ENCODE measurements around the gene DAPP1. TPM values are rescaled to one million over a fixed set of nuclear protein-coding genes. Genes with fewer than 3 reads are reported as not detected.
"Not testable (repeated sequence)": the region's sequence is repeated elsewhere in the genome, so short reads cannot be mapped to it uniquely, and the experiment has no call there.

DAPP1 gene, protein sequence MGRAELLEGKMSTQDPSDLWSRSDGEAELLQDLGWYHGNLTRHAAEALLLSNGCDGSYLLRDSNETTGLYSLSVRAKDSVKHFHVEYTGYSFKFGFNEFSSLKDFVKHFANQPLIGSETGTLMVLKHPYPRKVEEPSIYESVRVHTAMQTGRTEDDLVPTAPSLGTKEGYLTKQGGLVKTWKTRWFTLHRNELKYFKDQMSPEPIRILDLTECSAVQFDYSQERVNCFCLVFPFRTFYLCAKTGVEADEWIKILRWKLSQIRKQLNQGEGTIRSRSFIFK
- total RNA-seq, result 1 to 10 TPM in 1 of 8 experiments, under 1 TPM in 6, not detected in 1; 0.11 to 4.9 (median 0.25) TPM

DNA sequence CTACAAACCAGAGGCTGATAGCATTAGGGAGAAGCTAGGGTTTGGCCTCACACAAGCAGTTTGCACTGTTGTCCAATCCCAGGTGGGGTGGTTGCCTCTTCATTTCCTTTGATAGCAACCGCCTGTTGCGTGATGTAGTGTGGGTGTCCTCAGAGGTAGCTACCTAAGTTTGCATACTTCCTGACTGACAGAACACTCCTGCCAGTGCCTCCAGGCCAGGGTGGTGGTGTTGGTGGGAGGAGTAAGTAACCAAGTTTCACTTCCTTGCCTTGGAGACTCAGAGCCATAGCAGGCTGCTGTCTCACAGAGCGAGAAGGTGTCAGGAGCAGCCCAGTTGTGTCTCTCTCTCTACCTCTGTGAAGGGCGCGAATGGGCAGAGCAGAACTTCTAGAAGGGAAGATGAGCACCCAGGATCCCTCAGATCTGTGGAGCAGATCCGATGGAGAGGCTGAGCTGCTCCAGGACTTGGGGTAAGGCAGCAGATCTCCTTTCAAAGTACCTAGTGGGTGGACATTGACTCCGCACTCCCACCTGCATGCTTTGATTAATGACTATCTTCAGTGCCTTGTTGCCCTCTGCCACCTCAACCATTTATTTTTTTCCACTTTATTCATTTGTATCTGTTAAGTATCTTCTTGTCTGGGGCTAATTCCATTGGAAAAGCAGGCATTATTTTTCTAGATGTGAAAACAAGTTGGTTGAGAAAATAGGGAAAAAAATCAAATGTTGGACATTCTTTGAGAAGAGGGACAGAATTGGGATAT is at the start of gene DAPP1:
Gene DAPP1 (plus strand): TSS at position 283 of the 764 bp plus-strand sequence. CDS start 87 bp downstream, at position 370.
- no peak within 1 kb of the TSS for H3K27ac ChIP-seq
- in situ Hi-C loops (cut with MboI; ENCODE audit: low pct_unique_long_range_greater_than_20kb in 2 of 9, low sequenced_read_pairs in 9 of 9, unreplicated experiment in 9 of 9), result loop anchor here in 2 of 9 experiments (25.0 kb wide), 1 partner anchor 254 kb away; the partner anchor contains the start of genes MTTP (in 2 of the 2) and TRMT10A (in 2 of the 2)
- 20 to 100% (median 84%) methylated on average over 1 to 5 of the region's 7 CpGs; no CpG with 5 or more reads in 2 of the 10 experiments for WGBS, 10 experiments
- ATAC-seq (replicated peaks in 6 of 8), result peak in 3 of 8 experiments; percentile 67 to 94 (median 86)
- no peak within 1 kb of the TSS for H3K4me3 ChIP-seq
- no peaks in the 10 kb centered on the region for H3K4me1 ChIP-seq (replicated peaks in 1 of 2)

DNA sequence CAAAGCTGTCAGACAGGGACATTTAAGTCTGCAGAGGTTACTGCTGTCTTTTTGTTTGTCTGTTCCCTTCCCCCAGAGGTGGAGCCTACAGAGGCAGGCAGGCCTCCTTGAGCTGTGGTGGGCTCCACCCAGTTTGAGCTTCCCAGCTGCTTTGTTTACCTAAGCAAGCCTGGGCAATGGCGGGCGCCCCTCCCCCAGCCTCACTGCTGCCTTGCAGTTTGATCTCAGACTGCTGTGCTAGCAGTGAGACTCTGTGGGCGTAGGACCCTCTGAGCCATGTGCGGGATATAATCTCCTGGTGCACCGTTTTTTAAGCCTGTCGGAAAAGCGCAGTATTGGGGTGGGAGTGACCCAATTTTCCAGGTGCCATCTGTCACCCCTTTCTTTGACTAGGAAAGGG is 45.8 kb upstream of the DAPP1 start:
- no CpG with 5 or more reads among the region's 7 CpGs for WGBS, 10 experiments
- in situ Hi-C loops (cut with MboI; ENCODE audit: low pct_unique_long_range_greater_than_20kb in 2 of 9, low sequenced_read_pairs in 9 of 9, unreplicated experiment in 9 of 9), result not testable (repeated sequence)

DNA sequence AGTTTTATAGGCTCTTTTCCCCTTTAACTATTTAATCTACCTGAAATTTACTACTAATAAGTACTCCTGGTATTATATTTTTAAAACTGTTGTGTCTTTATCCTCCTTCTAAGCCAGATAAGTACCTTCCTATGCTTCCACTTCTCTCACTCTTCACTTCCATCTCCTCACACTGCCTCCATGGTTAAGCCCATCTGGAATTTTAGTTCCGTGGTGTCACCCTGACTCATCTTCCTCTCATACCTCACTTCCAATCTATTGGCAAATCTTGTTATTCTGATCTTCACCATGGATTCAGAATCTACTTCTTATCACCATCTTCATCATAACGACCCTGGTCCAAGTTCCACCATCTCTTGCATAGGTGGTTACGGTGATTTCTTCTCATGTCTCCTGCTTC is 32.7 kb upstream of the DAPP1 start:
- Histone ChIP-seq H3K4me1 (replicated peaks in 1 of 2) (no peaks in the 10 kb centered on the region), H3K27ac (no peak overlapping the region), H3K4me3 (no peak overlapping the region)
- in situ Hi-C loops (cut with MboI; ENCODE audit: low pct_unique_long_range_greater_than_20kb in 2 of 9, low sequenced_read_pairs in 9 of 9, unreplicated experiment in 9 of 9), result no loop called here
- ATAC-seq (replicated peaks in 6 of 8), result no peak
- WGBS, 10 experiments, result 22 to 100% (median 67%) methylated on average over 1 to 3 of the region's 3 CpGs; no CpG with 5 or more reads in 1 of the 10 experiments

More for the DNA sequence above, 45.8 kb upstream of the DAPP1 start:
- H3K4me1 ChIP-seq (replicated peaks in 1 of 2); H3K27ac ChIP-seq; H3K4me3 ChIP-seq; ATAC-seq (replicated peaks in 6 of 8): not testable (repeated sequence)

DNA sequence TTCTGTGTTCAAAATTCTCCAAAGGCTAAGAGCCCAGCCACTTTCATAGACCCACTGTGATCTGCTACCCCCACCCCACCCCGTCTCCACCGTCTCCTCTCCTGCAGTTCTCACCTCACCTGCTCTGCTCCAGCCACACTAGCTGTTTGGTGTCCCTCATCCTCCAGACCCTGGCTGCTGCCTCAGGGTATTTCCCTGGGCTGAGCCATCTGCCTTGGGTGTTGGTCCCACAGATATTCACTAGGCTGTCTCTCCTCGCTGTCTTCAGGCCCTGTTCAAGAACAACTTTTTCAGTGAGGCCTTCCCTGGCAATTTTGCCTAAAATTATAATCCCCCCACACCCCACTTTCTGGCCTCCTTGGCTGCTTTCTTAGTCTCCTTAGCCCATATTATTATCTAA is 31.8 kb upstream of the DAPP1 start:
- peak in 1 of 8 experiments; percentile 59 for ATAC-seq (replicated peaks in 6 of 8)
- 17 to 100% (median 74%) methylated on average over 1 to 3 of the region's 3 CpGs; no CpG with 5 or more reads in 5 of the 10 experiments for WGBS, 10 experiments
- no peak overlapping the region for H3K27ac ChIP-seq
- in situ Hi-C loops (cut with MboI; ENCODE audit: low pct_unique_long_range_greater_than_20kb in 2 of 9, low sequenced_read_pairs in 9 of 9, unreplicated experiment in 9 of 9), result no loop called here
- H3K4me3 ChIP-seq, result no peak overlapping the region
- no peaks in the 10 kb centered on the region for H3K4me1 ChIP-seq (replicated peaks in 1 of 2)

DNA sequence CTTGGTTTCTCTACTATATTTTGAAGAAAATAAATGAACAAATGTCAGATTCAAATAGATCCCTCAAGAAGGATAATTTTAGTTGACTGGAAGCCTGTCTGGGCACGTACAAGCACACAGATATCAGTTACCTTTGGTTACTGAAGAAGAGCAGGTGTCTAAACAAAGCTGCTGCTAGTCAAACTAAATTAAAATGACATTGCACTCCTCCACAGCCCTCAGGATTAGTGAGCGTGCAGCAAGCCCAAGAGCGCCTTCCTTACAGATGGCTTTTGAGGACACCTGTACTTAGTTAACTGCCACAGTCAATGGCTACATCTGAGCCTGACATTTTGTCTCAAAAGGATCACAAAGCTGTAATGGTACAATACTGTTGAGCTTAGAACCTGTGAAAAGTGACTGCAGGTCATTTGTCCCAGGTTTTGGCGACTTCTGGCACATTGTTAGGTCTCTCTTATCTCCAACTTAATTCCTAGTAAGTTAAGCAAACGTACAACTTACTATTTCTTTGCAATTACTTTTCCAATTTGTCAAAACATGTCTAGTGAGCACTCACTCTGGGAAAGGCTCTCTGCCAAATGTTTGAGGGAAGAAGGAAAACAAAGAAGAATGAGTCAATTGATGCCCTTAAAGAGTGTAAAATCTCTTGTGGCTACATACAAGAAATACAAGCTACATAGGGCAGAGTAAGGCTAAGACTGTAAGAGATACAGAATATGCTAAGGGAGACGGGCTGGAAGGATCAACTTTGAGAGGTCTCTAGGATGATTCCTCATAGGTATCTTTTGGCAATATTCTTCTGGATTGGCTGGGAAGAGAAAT is 25.6 kb upstream of the DAPP1 start:
- in situ Hi-C loops (cut with MboI; ENCODE audit: low pct_unique_long_range_greater_than_20kb in 2 of 9, low sequenced_read_pairs in 9 of 9, unreplicated experiment in 9 of 9), result no loop called here
- ATAC-seq (replicated peaks in 6 of 8), result no peak
- H3K4me3 ChIP-seq, result no peak overlapping the region
- WGBS, 10 experiments, result 0 to 84% (median 62%) methylated on average over 1 to 6 of the region's 6 CpGs
- no peak overlapping the region for H3K27ac ChIP-seq
- no peaks in the 10 kb centered on the region for H3K4me1 ChIP-seq (replicated peaks in 1 of 2)

DNA sequence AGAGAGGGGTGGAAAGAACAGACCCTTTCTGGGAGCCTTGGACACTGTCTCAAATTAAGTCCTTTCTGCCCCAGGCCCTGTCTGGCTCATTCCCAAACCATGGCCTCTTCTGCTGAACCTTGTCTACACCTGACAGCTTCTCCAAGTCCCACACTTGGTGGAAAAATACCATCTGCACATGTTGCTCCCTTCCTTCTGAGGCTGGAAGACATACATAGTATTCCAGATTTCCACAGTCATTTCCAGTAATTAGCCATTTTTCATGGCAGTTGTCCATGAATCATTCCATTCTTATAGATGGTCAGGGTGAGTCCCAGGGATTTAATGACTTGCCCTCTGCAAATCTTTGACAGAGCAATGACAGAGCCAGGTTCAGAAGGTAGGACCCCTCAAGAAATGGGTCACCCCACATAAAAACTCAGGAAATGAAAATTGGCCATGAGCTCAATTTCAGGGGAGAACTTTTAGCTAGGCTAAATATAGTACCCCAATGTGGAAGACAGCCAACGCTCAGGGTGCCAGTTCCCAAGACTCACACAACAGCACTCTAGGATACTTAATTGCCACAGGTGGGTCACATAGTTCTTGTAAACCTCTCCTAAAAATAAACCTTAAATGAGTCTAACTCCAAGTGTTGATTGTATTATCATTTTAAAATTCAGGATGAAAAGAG is 16.2 kb upstream of the DAPP1 start:
- ATAC-seq (replicated peaks in 6 of 8), result no peak
- Histone ChIP-seq H3K4me1 (replicated peaks in 1 of 2) (peaks cover 6 to 23% of the 10 kb centered on the region in 2 donors), H3K4me3 (no peak overlapping the region), H3K27ac (no peak overlapping the region)
- in situ Hi-C loops (cut with MboI; ENCODE audit: low pct_unique_long_range_greater_than_20kb in 2 of 9, low sequenced_read_pairs in 9 of 9, unreplicated experiment in 9 of 9), result loop anchor here in 2 of 9 experiments (25.0 kb wide), 1 partner anchor 238 kb away; the partner anchor contains the start of genes MTTP (in 2 of the 2) and TRMT10A (in 2 of the 2)
- 40 to 100% (median 80%) methylated on average over 1 of the region's 1 CpG; no CpG with 5 or more reads in 6 of the 10 experiments for WGBS, 10 experiments

DNA sequence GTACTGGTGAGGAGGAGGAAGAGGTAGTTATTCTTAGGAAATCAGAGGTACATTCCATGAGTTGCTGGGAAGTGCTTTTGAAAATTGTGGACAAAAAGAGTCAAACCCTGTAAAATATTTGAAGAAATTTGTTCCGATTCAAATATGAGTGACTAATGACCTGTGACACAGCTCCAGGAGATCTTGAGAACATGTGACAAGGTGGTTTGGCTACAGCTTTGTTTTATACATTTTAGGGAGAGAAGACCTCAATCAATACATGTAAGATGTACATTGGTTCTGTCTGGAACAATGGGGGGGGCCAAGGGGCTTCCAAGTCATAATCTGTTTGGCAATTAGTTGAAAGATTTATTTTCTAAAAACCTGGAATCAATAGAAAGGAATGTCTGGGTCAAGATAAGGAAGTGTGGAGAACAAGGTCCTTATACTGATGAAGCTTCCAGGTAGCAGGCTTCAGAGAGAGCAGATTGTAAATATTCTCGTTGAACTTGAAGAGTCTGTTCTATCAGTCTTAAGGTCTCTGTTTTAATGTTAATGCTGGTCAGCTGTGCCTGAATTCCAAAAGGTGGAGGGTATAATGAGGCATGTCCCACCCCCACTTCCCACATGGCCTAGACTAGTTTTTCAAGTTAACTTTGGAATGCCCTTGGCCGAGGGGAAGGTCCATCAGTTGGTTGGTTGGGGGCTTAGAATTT is 15.5 kb upstream of the DAPP1 start:
- in situ Hi-C loops (cut with MboI; ENCODE audit: low pct_unique_long_range_greater_than_20kb in 2 of 9, low sequenced_read_pairs in 9 of 9, unreplicated experiment in 9 of 9), result loop anchor here in 2 of 9 experiments (25.0 kb wide), 1 partner anchor 239 kb away; the partner anchor contains the start of genes MTTP (in 2 of the 2) and TRMT10A (in 2 of the 2)
- Histone ChIP-seq H3K4me3 (no peak overlapping the region), H3K4me1 (replicated peaks in 1 of 2) (peaks cover 6 to 23% of the 10 kb centered on the region in 2 donors), H3K27ac (no peak overlapping the region)
- no peak for ATAC-seq (replicated peaks in 6 of 8)
- WGBS, 10 experiments, result 0 to 100% (median 74%) methylated on average over 1 to 3 of the region's 3 CpGs

DNA sequence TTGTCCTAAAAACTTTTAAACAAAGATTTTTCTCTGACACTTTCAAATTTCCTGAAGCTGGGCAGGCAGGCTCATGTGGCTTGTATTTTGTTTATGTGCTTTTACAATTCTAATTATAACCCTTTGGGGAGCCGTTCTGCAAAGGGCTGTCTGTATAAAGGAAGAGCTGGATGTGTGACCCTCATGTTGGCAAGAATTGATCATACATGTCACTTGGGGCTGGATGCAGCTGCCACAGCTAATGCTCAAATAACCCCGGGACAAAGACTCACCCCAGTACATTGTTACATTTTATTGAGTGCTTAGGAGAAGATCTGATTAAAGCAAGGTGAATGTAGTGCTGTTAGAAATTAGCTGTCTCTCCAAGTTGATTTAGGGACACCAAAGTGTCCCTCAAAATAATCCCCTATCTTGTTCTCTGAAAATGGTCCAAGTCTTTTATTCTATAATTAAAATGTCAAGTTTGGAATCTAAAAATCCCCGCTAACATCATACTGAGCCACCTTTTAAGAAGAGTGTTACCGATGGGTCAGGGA is 13.0 kb upstream of the DAPP1 start:
- H3K27ac ChIP-seq, result no peak overlapping the region
- WGBS, 10 experiments, result 0 to 83% (median 27%) methylated on average over 1 to 4 of the region's 4 CpGs
- no peak overlapping the region for H3K4me3 ChIP-seq
- ATAC-seq (replicated peaks in 6 of 8), result peak in 3 of 8 experiments; percentile 47 to 60 (median 57)
- in situ Hi-C loops (cut with MboI; ENCODE audit: low pct_unique_long_range_greater_than_20kb in 2 of 9, low sequenced_read_pairs in 9 of 9, unreplicated experiment in 9 of 9), result loop anchor here in 2 of 9 experiments (25.0 kb wide), 1 partner anchor 241 kb away; the partner anchor contains the start of genes MTTP (in 2 of the 2) and TRMT10A (in 2 of the 2)
- H3K4me1 ChIP-seq (replicated peaks in 1 of 2), result peaks cover 6 to 23% of the 10 kb centered on the region in 2 donors

DNA sequence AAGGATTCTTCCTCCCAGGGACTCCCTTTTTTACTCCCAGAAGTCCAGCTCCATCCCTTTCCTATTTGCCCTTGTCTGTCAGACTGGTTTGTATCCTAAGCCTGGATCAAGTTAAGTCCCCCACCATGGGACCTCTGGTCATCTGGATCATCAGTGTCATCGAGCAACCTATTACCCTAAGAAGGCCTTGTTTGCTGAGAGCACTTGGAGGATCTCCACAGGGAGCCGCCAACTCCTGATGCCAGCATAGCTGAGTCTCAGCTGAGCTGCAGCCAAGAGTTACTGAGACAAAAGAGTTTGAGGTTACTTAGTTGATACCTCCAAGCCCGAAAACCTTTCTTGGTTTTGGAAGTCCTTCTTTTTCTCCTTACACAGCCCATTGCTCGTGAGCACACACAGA is 10.1 kb upstream of the DAPP1 start:
- in situ Hi-C loops (cut with MboI; ENCODE audit: low pct_unique_long_range_greater_than_20kb in 2 of 9, low sequenced_read_pairs in 9 of 9, unreplicated experiment in 9 of 9), result loop anchor here in 3 of 9 experiments (5.0 to 25.0 kb wide), 2 partner anchors 244 kb away; partner anchors contain the start of genes TRMT10A (in 3 of the 3) and MTTP (in 2 of the 3)
- ATAC-seq (replicated peaks in 6 of 8), result no peak
- H3K27ac ChIP-seq, result no peak overlapping the region
- no peak overlapping the region for H3K4me3 ChIP-seq
- WGBS, 10 experiments, result 22 to 86% (median 50%) methylated on average over 1 to 4 of the region's 4 CpGs; no CpG with 5 or more reads in 1 of the 10 experiments
- peaks cover 6 to 23% of the 10 kb centered on the region in 2 donors for H3K4me1 ChIP-seq (replicated peaks in 1 of 2)

DNA sequence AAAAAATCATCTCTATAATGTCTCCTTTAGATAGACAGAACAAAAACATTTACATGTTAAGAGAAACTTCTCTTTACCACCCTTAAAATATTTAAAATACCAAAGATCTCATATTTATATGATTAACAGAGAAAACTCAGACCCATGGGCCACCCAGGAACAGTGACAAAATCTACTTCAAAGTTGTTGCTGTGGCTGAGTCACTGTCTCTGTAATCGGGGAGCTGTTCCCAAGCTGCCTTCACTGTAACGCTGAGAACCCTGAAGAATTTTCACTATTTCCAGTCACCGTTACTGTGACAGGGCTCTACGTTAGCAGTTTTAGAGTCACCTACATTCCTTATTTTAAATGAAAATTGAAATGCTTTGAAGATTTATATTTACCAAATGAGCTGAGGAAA is 9.0 kb upstream of the DAPP1 start:
- Histone ChIP-seq H3K27ac (no peak overlapping the region), H3K4me1 (replicated peaks in 1 of 2) (peaks cover 6 to 23% of the 10 kb centered on the region in 2 donors), H3K4me3 (no peak overlapping the region)
- 11 to 88% (median 70%) methylated on average over 1 to 4 of the region's 4 CpGs; no CpG with 5 or more reads in 2 of the 10 experiments for WGBS, 10 experiments
- ATAC-seq (replicated peaks in 6 of 8), result peak in 1 of 8 experiments; percentile 38
- in situ Hi-C loops (cut with MboI; ENCODE audit: low pct_unique_long_range_greater_than_20kb in 2 of 9, low sequenced_read_pairs in 9 of 9, unreplicated experiment in 9 of 9), result loop anchor here in 3 of 9 experiments (5.0 to 25.0 kb wide), 2 partner anchors 245 kb away; partner anchors contain the start of genes TRMT10A (in 3 of the 3) and MTTP (in 2 of the 3)

DNA sequence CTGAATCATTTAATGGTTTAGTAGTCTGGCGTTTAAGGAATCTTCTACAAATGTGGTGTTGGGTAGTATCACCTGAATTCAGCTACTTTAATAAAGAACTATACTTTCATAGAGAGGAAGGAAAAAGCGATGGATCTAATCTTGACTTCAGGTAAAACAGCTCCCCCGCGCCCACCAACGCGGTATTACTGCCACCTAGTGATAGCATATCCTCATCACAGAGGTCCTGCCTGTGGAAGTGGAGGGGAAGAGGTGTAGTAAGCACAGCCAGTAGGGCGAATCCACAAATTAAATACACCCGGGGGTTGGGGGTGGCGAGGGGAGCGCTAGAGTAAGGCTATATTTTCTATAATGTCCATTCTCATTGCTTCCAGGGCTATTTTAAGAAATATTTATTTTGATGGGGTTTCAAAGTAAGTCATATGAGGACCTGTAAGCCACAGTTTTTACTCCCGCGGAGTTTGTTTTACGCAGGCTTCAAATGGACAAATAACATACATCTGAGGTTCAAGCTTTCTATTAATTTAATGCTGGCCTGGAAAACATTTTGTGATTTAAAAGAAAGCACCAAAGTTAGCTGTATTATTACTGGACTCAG is 8.3 kb upstream of the DAPP1 start:
- H3K4me1 ChIP-seq (replicated peaks in 1 of 2), result peaks cover 6 to 16% of the 10 kb centered on the region in 2 donors
- no peak overlapping the region for H3K27ac ChIP-seq
- H3K4me3 ChIP-seq, result no peak overlapping the region
- 11 to 83% (median 27%) methylated on average over 1 to 11 of the region's 13 CpGs for WGBS, 10 experiments
- in situ Hi-C loops (cut with MboI; ENCODE audit: low pct_unique_long_range_greater_than_20kb in 2 of 9, low sequenced_read_pairs in 9 of 9, unreplicated experiment in 9 of 9), result loop anchor here in 3 of 9 experiments (5.0 to 25.0 kb wide), 2 partner anchors 246 kb away; partner anchors contain the start of genes TRMT10A (in 3 of the 3) and MTTP (in 2 of the 3)
- ATAC-seq (replicated peaks in 6 of 8), result peak; percentile 48 to 93 (median 73)
